Prostate gland (tissue), 2 donors: ENCODE results near the gene ANKRD44.

Source experiments
- CTCF ChIP-seq, 4 experiments: fragments of 200-600 bp in 2 of 4; fragments of 450-650 bp in 2 of 4; sonication (generic) in 2 of 4; IDR thresholded peaks; 1 replicate in 3 of 4; 2 replicates in 1 of 4; pipeline ENCODE4 v1.5.1; 2016 to 2019; ENCODE audit warnings: antibody characterized with exemption in 4 of 4, mild to moderate bottlenecking in 2 of 4, moderate library complexity in 2 of 4
- POLR2A ChIP-seq: fragments of 450-650 bp; IDR thresholded peaks from one replicate; pipeline ENCODE4 v1.6.1; 2016; ENCODE audit warnings: antibody characterized with exemption, mild to moderate bottlenecking
- POLR2AphosphoS5 ChIP-seq: sonication (generic); formaldehyde crosslinking; IDR thresholded peaks from one replicate; pipeline ENCODE4 v1.6.1; 2017; ENCODE audit warnings: antibody characterized with exemption

- no peak for TF ChIP-seq POLR2A
- TF ChIP-seq CTCF (IDR thresholded peaks at IDR 0.05) = no peak
- no peak for TF ChIP-seq POLR2AphosphoS5
Measured at GRCh38 chr2:197340591-197340990, 30.0 kb upstream of the ANKRD44 start.
